Vagina (tissue), 2 donors: ENCODE measurements around the gene SURF1. TPM values are rescaled to one million over a fixed set of nuclear protein-coding genes. Genes with fewer than 3 reads are reported as not detected.

ENCODE experiments used
- DNase-seq, 2 donors: peaks; one replicate each; pipeline ENCODE4 v3.0.0-alpha.2; 2017; ENCODE audit errors: extremely low spot score in 2 of 2
- H3K27ac ChIP-seq: fragments of 200-600 bp; sonication (generic); one replicate; pipeline ENCODE4 v1.5.1; 2019
- H3K27me3 ChIP-seq: fragments of 200-600 bp; sonication (generic); one replicate; pipeline ENCODE4 v1.5.1; 2019
- H3K36me3 ChIP-seq, 2 donors: fragments of 200-600 bp; sonication (generic); one replicate each; pipeline ENCODE4 v1.5.1; 2017 to 2019
- H3K4me1 ChIP-seq: fragments of 200-600 bp; sonication (generic); one replicate; pipeline ENCODE4 v1.5.1; 2019
- H3K4me3 ChIP-seq, 2 donors: fragments of 200-600 bp; sonication (generic); 1 replicate in 1 of 2; 2 replicates in 1 of 2; pipeline ENCODE4 v1.5.1; 2016 to 2019
- H3K9me3 ChIP-seq: fragments of 200-600 bp; sonication (generic); one replicate; pipeline ENCODE4 v1.5.1; 2019
- POLR2A ChIP-seq, 2 donors: fragments of 450-650 bp; IDR thresholded peaks; one replicate each; pipeline ENCODE4 v1.6.1; 2017; ENCODE audit warnings: antibody characterized with exemption in 2 of 2, mild to moderate bottlenecking in 2 of 2, moderate library complexity in 2 of 2
- POLR2AphosphoS5 ChIP-seq, 2 donors: sonication (generic); formaldehyde crosslinking; IDR thresholded peaks; one replicate each; pipeline ENCODE4 v1.9.0; 2017; ENCODE audit warnings: antibody characterized with exemption in 2 of 2, mild to moderate bottlenecking in 2 of 2, low read depth in 1 of 2; ENCODE audit not compliant: insufficient read depth in 1 of 2
- intact Hi-C: fragments of 100-400 bp; cut with DNase I; formaldehyde crosslinking; loops from one replicate; pipeline ENCODE4 v1.15.1; 2023
- total RNA-seq: library from RNA; depleted of rRNA; stranded (reverse); fragments of >200 nt; gene quantifications from one replicate; pipeline ENCODE4 v1.2.3, GENCODE V29; 2016
- TF ChIP-seq, protein P1 (sequence below), 3 experiments: fragments of 450-650 bp in 2 of 3; fragments of 200-600 bp in 1 of 3; sonication (generic) in 1 of 3; IDR thresholded peaks; one replicate each; pipeline ENCODE4 v1.5.1; 2017 to 2019; ENCODE audit warnings: antibody characterized with exemption in 3 of 3, mild to moderate bottlenecking in 2 of 3, moderate library complexity in 2 of 3

Gene SURF1, protein sequence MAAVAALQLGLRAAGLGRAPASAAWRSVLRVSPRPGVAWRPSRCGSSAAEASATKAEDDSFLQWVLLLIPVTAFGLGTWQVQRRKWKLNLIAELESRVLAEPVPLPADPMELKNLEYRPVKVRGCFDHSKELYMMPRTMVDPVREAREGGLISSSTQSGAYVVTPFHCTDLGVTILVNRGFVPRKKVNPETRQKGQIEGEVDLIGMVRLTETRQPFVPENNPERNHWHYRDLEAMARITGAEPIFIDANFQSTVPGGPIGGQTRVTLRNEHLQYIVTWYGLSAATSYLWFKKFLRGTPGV
- 31.2 TPM for total RNA-seq

DNA sequence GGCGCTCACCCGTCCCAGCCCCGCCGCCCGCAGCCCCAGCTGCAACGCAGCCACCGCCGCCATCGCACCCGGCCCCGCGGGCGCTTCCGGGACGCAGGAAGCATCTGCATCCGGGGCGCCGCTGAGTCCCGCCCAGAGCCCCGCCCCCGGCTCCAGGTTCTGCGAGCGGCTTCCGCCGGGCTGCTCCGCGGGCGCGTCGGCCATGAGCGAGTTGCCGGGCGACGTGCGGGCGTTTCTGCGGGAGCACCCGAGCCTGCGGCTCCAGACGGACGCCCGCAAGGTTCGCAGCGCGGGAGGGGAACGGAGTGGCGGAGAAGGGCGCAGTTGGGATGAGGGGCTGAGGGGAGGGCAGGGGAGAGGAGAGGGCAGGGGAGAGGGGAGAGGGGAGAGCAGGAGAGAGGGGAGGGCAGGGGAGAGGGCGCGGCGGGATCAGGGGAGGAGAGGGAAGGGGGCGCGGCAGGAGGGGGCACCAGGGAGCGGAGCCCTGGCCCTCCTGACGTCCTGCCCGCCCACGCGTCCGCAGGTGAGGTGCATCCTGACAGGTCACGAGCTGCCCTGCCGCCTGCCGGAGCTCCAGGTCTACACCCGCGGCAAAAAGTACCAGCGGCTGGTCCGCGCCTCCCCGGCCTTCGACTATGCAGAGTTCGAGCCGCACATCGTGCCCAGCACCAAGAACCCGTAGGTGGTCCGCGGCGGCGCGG, at the start of gene SURF1, which contains the start of gene SURF2:
SURF1 (minus strand) TSS at position 97 of the 701 bp plus-strand sequence; CDS start at position 63, 34 bp downstream.
SURF2 (plus strand) TSS at position 160 of the 701 bp plus-strand sequence; CDS start at position 203, 43 bp downstream.
- Histone ChIP-seq H3K27me3 (no peaks in the 10 kb centered on the region), H3K27ac (peak within 1 kb of the TSS; percentile 59), H3K4me1 (peaks cover 38% of the 10 kb centered on the region), H3K36me3 (peaks cover 0 to 31% of the 10 kb centered on the region in 2 donors), H3K9me3 (no peaks in the 10 kb centered on the region), H3K4me3 (peak within 1 kb of the TSS; percentile 70 to 81)
- no peak for DNase-seq
- TF ChIP-seq POLR2A (IDR thresholded peaks at IDR 0.05) (peak in 1 of 2 donors; percentile 35), POLR2AphosphoS5 (IDR thresholded peaks at IDR 0.05; ENCODE audit: insufficient read depth in 1 of 2, low read depth in 1 of 2) (peak in 1 of 2 donors; percentile 35)
- TF ChIP-seq, protein P1, sequence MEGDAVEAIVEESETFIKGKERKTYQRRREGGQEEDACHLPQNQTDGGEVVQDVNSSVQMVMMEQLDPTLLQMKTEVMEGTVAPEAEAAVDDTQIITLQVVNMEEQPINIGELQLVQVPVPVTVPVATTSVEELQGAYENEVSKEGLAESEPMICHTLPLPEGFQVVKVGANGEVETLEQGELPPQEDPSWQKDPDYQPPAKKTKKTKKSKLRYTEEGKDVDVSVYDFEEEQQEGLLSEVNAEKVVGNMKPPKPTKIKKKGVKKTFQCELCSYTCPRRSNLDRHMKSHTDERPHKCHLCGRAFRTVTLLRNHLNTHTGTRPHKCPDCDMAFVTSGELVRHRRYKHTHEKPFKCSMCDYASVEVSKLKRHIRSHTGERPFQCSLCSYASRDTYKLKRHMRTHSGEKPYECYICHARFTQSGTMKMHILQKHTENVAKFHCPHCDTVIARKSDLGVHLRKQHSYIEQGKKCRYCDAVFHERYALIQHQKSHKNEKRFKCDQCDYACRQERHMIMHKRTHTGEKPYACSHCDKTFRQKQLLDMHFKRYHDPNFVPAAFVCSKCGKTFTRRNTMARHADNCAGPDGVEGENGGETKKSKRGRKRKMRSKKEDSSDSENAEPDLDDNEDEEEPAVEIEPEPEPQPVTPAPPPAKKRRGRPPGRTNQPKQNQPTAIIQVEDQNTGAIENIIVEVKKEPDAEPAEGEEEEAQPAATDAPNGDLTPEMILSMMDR (IDR thresholded peaks at IDR 0.05): no peak
- intact Hi-C loops: no loop called here

DNA sequence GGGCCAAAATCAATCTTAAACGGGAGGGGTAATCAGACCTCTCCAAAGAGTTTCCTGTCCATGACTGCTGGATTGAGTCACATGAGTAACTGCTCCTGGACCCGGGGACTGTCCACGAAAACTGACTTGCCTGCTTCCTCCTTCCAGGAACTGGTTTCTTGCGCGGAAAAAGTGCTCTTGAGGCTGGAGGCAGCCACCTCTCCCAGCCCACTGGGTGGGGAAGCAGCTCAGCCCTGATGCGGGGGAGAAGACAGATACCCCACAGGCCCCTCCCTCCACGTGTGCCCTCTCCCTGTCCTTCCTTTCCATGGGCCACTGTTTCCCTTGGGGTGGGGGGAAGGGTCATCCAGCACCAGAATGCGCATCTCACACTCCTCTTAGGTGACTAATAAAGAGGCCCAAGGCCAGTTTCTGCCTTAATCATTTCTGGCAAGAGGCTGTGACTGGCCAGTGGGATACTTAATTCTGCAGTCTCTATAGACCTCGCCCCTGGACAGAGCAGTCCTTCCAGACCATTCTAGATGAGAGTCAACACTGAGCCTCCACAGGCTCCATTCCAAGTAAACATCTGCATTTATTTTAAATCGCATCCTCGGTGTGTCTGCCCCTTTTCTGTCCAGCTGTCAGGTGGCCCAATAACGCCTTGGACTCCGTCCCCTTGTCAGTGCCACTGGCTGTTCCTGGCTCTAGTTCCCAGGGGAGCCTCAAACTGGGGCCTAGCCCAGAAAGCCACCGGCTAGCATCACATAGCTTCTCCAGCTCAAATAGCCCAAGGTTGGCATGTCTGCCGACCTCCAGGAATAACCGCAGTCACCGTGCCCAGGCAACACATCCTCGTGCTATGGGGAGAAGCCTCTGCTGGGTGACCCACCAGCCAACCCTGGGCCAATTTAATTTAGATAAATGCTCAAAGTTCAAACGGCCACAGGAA, 49.5 kb upstream of the SURF1 start:
- no peak overlapping the region for H3K27ac ChIP-seq

DNA sequence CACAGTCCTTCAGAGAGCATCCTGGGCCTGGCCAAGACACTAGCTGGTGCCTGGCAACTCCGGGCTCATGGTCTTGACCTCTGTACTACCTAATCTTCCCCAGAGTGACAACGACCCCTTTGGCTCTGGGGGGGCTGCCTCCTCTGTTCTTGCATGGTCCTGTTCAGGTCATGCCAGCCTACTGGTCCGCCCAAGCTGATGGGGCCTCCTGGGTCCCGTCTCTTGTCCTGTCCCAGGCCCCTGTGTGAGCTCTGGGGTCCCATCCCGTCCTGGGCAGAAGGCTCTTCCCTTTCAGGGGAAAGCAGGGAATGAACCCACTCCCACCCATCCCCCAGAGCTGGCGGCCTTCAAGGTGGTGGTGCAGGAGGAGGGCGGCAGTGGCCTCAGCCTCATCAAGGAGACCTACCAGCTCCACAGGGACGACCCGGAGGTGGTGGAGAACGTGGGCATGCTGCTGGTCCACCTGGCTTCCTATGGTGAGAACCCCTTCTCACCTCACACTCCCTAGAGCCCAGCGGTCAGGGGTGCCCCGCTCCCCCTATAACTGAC, 48.2 kb upstream of the SURF1 start:
- H3K4me3 ChIP-seq: no peak overlapping the region
- DNase-seq: no peak
- H3K27me3 ChIP-seq: no peaks in the 10 kb centered on the region
- intact Hi-C loops: loop anchor here (5.0 kb wide), 1 partner anchor 1087 kb away; no protein-coding TSS in a partner anchor
- no peaks in the 10 kb centered on the region for H3K4me1 ChIP-seq
- peaks cover 0 to 42% of the 10 kb centered on the region in 2 donors for H3K36me3 ChIP-seq
- H3K9me3 ChIP-seq: no peaks in the 10 kb centered on the region
- no peak overlapping the region for H3K27ac ChIP-seq
- TF ChIP-seq POLR2AphosphoS5 (IDR thresholded peaks at IDR 0.05; ENCODE audit: insufficient read depth in 1 of 2, low read depth in 1 of 2): no peak
- TF ChIP-seq, protein P1 (IDR thresholded peaks at IDR 0.05): no peak
- TF ChIP-seq POLR2A (IDR thresholded peaks at IDR 0.05): no peak

More for the DNA sequence above, 49.5 kb upstream of the SURF1 start:
- DNase-seq: no peak
- Histone ChIP-seq H3K9me3 (no peaks in the 10 kb centered on the region), H3K4me3 (no peak overlapping the region), H3K36me3 (peaks cover 0 to 54% of the 10 kb centered on the region in 2 donors), H3K27me3 (no peaks in the 10 kb centered on the region), H3K4me1 (no peaks in the 10 kb centered on the region)
- intact Hi-C loops: no loop called here
- TF ChIP-seq POLR2AphosphoS5 (IDR thresholded peaks at IDR 0.05; ENCODE audit: insufficient read depth in 1 of 2, low read depth in 1 of 2): no peak
- TF ChIP-seq POLR2A (IDR thresholded peaks at IDR 0.05): no peak
- TF ChIP-seq, protein P1 (IDR thresholded peaks at IDR 0.05): no peak

DNA sequence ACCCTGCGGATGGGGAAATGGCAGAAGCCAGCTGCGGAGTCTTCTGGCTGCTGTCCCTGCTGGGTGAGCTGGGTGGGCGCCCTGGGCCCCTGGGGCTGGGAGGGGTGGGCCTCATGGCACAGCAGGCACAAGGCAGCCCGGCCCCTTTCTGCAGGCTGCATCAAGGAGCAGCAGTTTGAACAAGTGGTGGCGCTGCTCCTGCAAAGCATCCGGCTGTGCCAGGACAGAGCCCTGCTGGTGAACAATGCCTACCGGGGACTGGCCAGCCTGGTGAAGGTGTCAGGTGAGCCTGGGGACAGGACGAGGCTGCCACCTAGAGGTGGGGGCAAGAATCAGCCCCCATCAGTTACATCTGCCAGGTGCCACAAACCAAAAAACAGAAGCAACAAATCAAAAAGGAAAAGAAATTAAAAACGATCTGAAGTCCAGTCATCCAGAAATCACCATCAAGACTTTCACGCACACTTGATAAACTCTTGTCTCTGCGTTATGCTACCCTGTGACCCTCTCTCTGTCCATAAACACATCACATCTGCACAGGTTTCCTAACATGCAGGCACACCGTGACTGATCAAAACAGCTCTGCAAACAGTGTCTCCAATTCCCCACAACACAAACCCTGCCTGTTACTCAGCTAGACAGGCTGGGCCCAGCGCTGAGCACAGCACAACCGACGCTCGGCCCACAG, 47.6 kb upstream of the SURF1 start:
- H3K4me1 ChIP-seq: no peaks in the 10 kb centered on the region
- TF ChIP-seq POLR2A (IDR thresholded peaks at IDR 0.05) (no peak), POLR2AphosphoS5 (IDR thresholded peaks at IDR 0.05; ENCODE audit: insufficient read depth in 1 of 2, low read depth in 1 of 2) (no peak)
- TF ChIP-seq, protein P1 (IDR thresholded peaks at IDR 0.05): peak; percentile 15 to 33 (median 20)
- no peak for DNase-seq
- no peak overlapping the region for H3K4me3 ChIP-seq
- no peak overlapping the region for H3K27ac ChIP-seq
- intact Hi-C loops: loop anchor here (5.0 kb wide), 1 partner anchor 1087 kb away; no protein-coding TSS in a partner anchor
- no peaks in the 10 kb centered on the region for H3K27me3 ChIP-seq
- H3K36me3 ChIP-seq: peaks cover 0 to 36% of the 10 kb centered on the region in 2 donors
- H3K9me3 ChIP-seq: no peaks in the 10 kb centered on the region
